Gastrocnemius medialis (tissue), 4 donors: ENCODE data around the gene FBXL12. TPM values are rescaled to one million over a fixed set of nuclear protein-coding genes. Genes with fewer than 3 reads are reported as not detected.

ENCODE experiments used
- ATAC-seq, 2 donors: fragments of 150-250 bp; one replicate each; pipeline ENCODE4 v1.9.1; 2016
- DNase-seq, 2 donors: peaks; one replicate each; pipeline ENCODE4 v3.0.0-alpha.2; 2019
- H3K27ac ChIP-seq, 4 donors: fragments of 200-600 bp; sonication (generic); 1 replicate in 1 of 4; 2 replicates in 3 of 4; pipeline ENCODE4 v1.5.1; 2016 to 2018; ENCODE audit warnings: mild to moderate bottlenecking in 2 of 4, moderate library complexity in 1 of 4
- H3K27me3 ChIP-seq, 3 donors: fragments of 200-600 bp; sonication (generic) in 2 of 3; 1 replicate in 1 of 3; 2 replicates in 2 of 3; pipeline versions ENCODE4 v1.5.1 to v1.6.0; 2016 to 2019; ENCODE audit warnings: mild to moderate bottlenecking in 1 of 3, moderate library complexity in 1 of 3
- H3K36me3 ChIP-seq, 2 donors: fragments of 200-600 bp; sonication (generic) in 1 of 2; one replicate each; pipeline ENCODE4 v1.5.1; 2017 to 2018
- H3K4me1 ChIP-seq, 2 donors: fragments of 200-600 bp; sonication (generic) in 1 of 2; one replicate each; pipeline ENCODE4 v1.5.1; 2016 to 2017; ENCODE audit warnings: mild to moderate bottlenecking in 2 of 2
- H3K4me3 ChIP-seq, 4 donors: fragments of 200-600 bp; sonication (generic) in 3 of 4; 1 replicate in 1 of 4; 2 replicates in 3 of 4; pipeline ENCODE4 v1.5.1; 2016 to 2019; ENCODE audit warnings: mild to moderate bottlenecking in 2 of 4
- H3K9me3 ChIP-seq, 3 donors: fragments of 200-600 bp; sonication (generic) in 2 of 3; 1 replicate in 1 of 3; 2 replicates in 2 of 3; pipeline ENCODE4 v1.5.1; 2016 to 2019
- POLR2A ChIP-seq, 2 donors: fragments of 450-650 bp; IDR thresholded peaks; one replicate each; pipeline ENCODE4 v1.6.1; 2017; ENCODE audit warnings: antibody characterized with exemption in 2 of 2, mild to moderate bottlenecking in 2 of 2, moderate library complexity in 2 of 2
- in situ Hi-C, 4 donors: fragments of 200-750 bp; cut with MboI; loops; one replicate each; pipeline versions ENCODE4 v1.15.0 to v1.8.0; 2017; ENCODE audit warnings: low sequenced_read_pairs in 4 of 4
- intact Hi-C: fragments of 100-400 bp; cut with DNase I; formaldehyde crosslinking; loops from one replicate; pipeline ENCODE4 v1.15.1; 2023; ENCODE audit warnings: low total_unique reads
- total RNA-seq, 4 donors: library from RNA; depleted of rRNA; stranded (reverse); fragments of >200 nt; gene quantifications; one replicate each; pipeline versions ENCODE4 v1.1.0 to v1.2.3, GENCODE V29; 2016
- TF ChIP-seq, protein P1 (sequence below), 5 experiments: fragments of 450-650 bp in 3 of 5; fragments of 200-600 bp in 2 of 5; sonication (generic) in 2 of 5; IDR thresholded peaks in 4 of 5; conservative IDR thresholded peaks in 1 of 5; 1 replicate in 4 of 5; 2 replicates in 1 of 5; pipeline ENCODE4 v1.5.1; 2016 to 2019; ENCODE audit warnings: antibody characterized with exemption in 5 of 5, mild to moderate bottlenecking in 3 of 5, moderate library complexity in 3 of 5

The FBXL12 gene
- total RNA-seq, 4 donors from 2014 or later = 7.6 to 28.4 (median 15.1) TPM

DNA sequence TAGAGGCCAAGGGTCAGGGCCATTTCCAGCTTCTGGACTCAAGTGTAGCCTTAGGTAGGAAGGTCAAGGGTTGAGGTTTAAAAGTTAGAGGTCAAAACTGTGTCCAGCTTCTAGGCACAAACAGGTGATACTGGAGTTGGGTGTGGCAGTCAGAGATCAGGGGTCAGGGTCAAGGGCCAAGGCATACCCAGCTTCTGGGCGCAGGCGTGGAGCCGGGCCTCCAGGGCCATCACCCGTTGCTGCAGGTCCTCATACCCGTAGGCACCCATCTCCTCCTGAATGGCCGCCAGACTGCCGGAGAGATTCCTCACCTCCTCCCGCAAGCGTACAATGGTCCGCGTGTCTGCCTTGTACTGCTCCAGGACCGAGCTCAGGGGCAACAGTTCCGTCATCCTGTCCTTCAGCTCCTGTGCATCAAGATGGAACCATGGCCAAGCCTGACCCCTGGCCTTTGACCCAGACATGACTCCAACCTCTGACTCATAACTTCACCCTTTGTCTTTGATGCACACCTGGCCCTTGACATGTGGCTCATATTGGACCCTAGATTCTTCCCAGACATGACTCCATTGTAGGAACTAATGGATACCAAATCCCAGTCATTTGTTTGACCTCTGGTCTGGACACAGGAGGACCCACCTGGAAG lies 38.3 kb upstream of the FBXL12 start:
- DNase-seq = no peak
- H3K9me3 ChIP-seq = no peaks in the 10 kb centered on the region
- no peak overlapping the region for H3K4me3 ChIP-seq
- no peaks in the 10 kb centered on the region for H3K36me3 ChIP-seq
- TF ChIP-seq, protein P1, sequence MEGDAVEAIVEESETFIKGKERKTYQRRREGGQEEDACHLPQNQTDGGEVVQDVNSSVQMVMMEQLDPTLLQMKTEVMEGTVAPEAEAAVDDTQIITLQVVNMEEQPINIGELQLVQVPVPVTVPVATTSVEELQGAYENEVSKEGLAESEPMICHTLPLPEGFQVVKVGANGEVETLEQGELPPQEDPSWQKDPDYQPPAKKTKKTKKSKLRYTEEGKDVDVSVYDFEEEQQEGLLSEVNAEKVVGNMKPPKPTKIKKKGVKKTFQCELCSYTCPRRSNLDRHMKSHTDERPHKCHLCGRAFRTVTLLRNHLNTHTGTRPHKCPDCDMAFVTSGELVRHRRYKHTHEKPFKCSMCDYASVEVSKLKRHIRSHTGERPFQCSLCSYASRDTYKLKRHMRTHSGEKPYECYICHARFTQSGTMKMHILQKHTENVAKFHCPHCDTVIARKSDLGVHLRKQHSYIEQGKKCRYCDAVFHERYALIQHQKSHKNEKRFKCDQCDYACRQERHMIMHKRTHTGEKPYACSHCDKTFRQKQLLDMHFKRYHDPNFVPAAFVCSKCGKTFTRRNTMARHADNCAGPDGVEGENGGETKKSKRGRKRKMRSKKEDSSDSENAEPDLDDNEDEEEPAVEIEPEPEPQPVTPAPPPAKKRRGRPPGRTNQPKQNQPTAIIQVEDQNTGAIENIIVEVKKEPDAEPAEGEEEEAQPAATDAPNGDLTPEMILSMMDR (IDR thresholded peaks at IDR 0.05 in 4 of 5, conservative IDR thresholded peaks at IDR 0.05 in 1 of 5) = no peak
- no peak for TF ChIP-seq POLR2A (IDR thresholded peaks at IDR 0.05)
- no peaks in the 10 kb centered on the region for H3K27me3 ChIP-seq
- no peak for ATAC-seq
- in situ Hi-C loops (no loop called here), intact Hi-C loops (no loop called here)
- no peaks in the 10 kb centered on the region for H3K4me1 ChIP-seq
- H3K27ac ChIP-seq = no peak overlapping the region

DNA sequence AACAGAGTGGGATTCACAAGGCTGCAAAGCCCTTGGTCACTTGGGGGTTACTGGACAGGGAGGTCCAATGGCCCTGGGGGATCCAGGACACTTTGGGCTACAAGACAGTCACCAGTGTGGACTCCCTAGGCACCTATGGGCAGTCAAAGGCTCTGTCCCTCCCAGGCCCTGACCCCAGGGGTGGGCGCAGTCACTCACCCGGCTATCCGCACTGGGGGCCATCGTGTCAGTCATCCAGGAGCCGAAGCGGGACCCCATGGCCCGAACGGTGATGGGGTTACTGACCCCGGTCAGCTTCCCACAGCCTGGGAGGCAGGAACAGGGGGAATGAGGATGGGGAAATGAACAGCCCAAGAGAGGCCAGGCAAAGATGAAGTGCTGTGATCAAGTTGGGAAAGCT lies 37.7 kb upstream of the FBXL12 start:
- ATAC-seq = no peak
- Histone ChIP-seq H3K27me3 (no peaks in the 10 kb centered on the region), H3K36me3 (no peaks in the 10 kb centered on the region), H3K4me1 (no peaks in the 10 kb centered on the region), H3K27ac (no peak overlapping the region), H3K9me3 (no peaks in the 10 kb centered on the region), H3K4me3 (no peak overlapping the region)
- in situ Hi-C loops = no loop called here
- no peak for TF ChIP-seq POLR2A (IDR thresholded peaks at IDR 0.05)
- TF ChIP-seq, protein P1 (IDR thresholded peaks at IDR 0.05 in 4 of 5, conservative IDR thresholded peaks at IDR 0.05 in 1 of 5) = no peak
- no peak for DNase-seq
- intact Hi-C loops = no loop called here

DNA sequence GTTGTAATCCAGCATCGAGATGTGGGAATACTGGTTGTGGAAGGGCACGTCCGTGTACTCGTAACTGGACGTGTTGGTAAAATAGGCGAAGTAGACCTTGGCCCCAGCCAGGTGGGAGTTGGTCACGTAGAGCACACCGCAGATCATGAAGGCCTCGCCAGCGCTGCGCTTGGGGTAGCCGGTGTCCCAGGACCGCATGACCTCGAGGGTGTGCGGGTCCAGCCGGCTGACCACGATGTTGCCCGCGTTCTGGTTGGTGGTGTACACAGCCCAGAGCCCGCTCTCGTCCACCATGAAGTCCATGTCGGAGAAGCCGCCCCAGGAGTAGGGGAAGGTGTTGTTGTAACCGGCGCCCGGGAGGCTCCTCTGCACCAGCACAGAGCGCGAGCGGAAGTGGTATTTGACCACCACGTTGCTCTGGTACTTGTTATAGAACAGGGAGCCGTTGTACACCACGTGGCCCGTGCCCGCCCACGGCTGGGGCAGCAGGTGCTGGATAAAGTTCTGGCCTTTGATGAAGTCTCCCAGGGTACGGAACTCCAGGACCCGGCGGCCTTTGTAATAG lies 35.5 kb upstream of the FBXL12 start:
- intact Hi-C loops (no loop called here), in situ Hi-C loops (no loop called here)
- DNase-seq (no peak), ATAC-seq (no peak)
- Histone ChIP-seq H3K9me3 (no peaks in the 10 kb centered on the region), H3K27me3 (no peaks in the 10 kb centered on the region), H3K36me3 (no peaks in the 10 kb centered on the region), H3K4me1 (no peaks in the 10 kb centered on the region), H3K4me3 (no peak overlapping the region), H3K27ac (no peak overlapping the region)
- TF ChIP-seq, protein P1 (IDR thresholded peaks at IDR 0.05 in 4 of 5, conservative IDR thresholded peaks at IDR 0.05 in 1 of 5) = no peak
- no peak for TF ChIP-seq POLR2A (IDR thresholded peaks at IDR 0.05)

DNA sequence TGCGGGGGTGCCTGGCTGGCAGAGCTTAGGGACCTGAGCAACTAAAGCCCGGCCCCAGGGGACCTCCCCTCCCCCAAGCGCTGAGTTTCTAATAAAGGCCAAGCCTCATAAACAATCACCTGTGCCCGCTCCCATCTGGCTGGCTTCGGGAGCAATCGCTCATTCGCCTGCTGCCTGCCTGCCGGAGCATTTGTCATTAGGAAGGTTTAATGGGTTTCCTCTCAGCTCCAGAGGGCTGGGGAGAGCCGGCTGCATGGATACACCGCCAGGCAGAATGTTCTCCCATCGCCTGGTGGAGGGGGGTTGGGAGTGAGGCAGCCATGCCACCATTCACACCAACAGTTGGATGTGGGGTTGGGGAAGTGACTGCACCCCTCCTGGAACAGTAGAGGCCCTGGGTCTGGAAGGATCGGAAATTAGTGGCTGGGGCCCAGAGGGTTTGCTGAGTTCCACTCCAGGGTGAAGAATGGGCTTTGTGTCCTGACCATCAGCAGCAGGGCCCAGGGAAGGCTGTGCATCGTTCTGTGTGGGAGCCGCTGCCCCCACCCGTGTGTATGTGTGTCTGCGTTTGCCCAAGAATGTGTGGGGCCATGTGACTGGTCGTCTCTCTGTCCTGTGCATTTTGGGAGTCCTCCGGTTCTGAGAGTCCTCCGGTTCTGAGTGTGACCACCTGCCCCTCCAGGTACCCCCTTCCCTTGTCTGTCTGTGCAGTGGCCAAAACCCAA lies 31.5 kb upstream of the FBXL12 start:
- intact Hi-C loops (no loop called here), in situ Hi-C loops (no loop called here)
- ATAC-seq = no peak
- no peaks in the 10 kb centered on the region for H3K4me1 ChIP-seq
- H3K27ac ChIP-seq = no peak overlapping the region
- no peak for TF ChIP-seq POLR2A (IDR thresholded peaks at IDR 0.05)
- TF ChIP-seq, protein P1 (IDR thresholded peaks at IDR 0.05 in 4 of 5, conservative IDR thresholded peaks at IDR 0.05 in 1 of 5) = no peak
- H3K9me3 ChIP-seq = no peaks in the 10 kb centered on the region
- no peak overlapping the region for H3K4me3 ChIP-seq
- H3K27me3 ChIP-seq = no peaks in the 10 kb centered on the region
- no peak for DNase-seq
- peaks cover 0 to 10% of the 10 kb centered on the region in 2 donors for H3K36me3 ChIP-seq
